Fibroblast of lung (primary cell): ENCODE results near the gene ZNF467.

Experiments used
- EZH2 ChIP-seq: IDR thresholded peaks from 2 replicates; pipeline ENCODE4 v1.5.1; 2012; ENCODE audit warnings: low read length, control low read depth, mild to moderate bottlenecking; ENCODE audit errors: missing control alignments
- TF ChIP-seq, protein P1 (sequence below), 2 donors: IDR thresholded peaks in 1 of 2; conservative IDR thresholded peaks in 1 of 2; 1 replicate in 1 of 2; 2 replicates in 1 of 2; pipeline ENCODE4 v1.5.1; 2011 to 2012; ENCODE audit warnings: low read length in 2 of 2, control low read depth in 1 of 2, inconsistent platforms in 1 of 2, low read depth in 1 of 2, mild to moderate bottlenecking in 1 of 2

DNA sequence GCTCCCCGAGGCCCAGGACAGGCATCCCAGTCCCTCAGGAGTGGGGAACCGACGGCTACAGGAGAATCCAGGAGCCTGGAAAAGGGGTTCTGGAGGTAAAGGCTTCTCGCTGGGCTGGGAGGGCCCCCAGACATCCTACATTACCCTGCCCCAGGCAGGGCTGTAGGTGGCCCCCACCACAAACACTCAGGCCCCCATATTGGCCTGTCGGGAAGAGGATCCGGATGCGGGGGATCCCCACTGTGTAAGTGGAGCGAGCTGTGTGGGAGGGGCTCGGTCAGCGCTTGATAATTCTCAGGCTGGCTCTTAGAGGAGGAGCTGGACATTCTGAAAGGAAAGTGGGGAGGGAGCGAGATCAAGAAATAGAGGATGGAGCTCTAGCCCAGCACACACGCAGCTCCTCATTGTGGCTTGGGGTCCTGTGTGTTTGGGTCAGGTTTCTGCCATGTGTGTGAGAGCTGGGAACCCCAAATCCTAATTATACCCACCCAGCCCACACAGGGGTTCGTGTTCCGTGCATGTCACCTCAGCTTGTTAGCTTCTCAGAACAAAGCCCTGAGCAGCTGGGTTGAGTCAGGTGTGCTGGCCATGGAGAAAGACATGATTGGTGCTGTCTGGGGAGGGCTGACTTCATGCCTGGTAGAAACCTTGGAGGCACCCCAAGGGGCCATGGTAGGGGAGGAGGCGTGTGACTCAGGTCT, 49.4 kb downstream of the ZNF467 start:
- TF ChIP-seq, protein P1, sequence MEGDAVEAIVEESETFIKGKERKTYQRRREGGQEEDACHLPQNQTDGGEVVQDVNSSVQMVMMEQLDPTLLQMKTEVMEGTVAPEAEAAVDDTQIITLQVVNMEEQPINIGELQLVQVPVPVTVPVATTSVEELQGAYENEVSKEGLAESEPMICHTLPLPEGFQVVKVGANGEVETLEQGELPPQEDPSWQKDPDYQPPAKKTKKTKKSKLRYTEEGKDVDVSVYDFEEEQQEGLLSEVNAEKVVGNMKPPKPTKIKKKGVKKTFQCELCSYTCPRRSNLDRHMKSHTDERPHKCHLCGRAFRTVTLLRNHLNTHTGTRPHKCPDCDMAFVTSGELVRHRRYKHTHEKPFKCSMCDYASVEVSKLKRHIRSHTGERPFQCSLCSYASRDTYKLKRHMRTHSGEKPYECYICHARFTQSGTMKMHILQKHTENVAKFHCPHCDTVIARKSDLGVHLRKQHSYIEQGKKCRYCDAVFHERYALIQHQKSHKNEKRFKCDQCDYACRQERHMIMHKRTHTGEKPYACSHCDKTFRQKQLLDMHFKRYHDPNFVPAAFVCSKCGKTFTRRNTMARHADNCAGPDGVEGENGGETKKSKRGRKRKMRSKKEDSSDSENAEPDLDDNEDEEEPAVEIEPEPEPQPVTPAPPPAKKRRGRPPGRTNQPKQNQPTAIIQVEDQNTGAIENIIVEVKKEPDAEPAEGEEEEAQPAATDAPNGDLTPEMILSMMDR (conservative IDR thresholded peaks at IDR 0.05 in 1 of 2, IDR thresholded peaks at IDR 0.05 in 1 of 2; ENCODE audit: low read depth in 1 of 2, low read length in 2 of 2) = no peak
- TF ChIP-seq EZH2 = no peak
